Fibroblast of lung (primary cell): Measurements from ENCODE around the gene CTNND2.

ENCODE experiments used
- EZH2 ChIP-seq: IDR thresholded peaks from 2 replicates; pipeline ENCODE4 v1.5.1; 2012; ENCODE audit warnings: low read length, control low read depth, mild to moderate bottlenecking; ENCODE audit errors: missing control alignments
- TF ChIP-seq, protein P1 (sequence below), 2 donors: IDR thresholded peaks in 1 of 2; conservative IDR thresholded peaks in 1 of 2; 1 replicate in 1 of 2; 2 replicates in 1 of 2; pipeline ENCODE4 v1.5.1; 2011 to 2012; ENCODE audit warnings: low read length in 2 of 2, control low read depth in 1 of 2, inconsistent platforms in 1 of 2, low read depth in 1 of 2, mild to moderate bottlenecking in 1 of 2

DNA sequence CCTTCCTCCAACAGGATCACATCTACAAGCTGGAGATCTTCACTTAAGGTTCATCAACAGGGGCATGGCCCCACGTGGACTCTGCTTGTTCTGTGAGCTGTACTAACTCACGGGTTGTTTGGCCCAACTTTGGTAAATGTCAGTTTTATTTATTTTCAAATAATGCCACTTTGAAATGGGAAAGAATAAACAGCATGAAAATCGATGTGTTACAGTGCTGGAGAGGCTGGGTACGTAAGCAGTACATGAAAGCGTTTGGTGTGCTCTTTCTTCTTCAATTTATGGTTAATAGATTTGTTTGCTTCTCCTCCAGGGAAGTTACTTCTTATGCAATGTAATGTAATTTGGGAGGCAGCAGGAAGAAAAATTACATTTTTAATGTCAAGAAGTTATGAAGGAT lies 753.3 kb downstream of the CTNND2 start:
- TF ChIP-seq, protein P1, sequence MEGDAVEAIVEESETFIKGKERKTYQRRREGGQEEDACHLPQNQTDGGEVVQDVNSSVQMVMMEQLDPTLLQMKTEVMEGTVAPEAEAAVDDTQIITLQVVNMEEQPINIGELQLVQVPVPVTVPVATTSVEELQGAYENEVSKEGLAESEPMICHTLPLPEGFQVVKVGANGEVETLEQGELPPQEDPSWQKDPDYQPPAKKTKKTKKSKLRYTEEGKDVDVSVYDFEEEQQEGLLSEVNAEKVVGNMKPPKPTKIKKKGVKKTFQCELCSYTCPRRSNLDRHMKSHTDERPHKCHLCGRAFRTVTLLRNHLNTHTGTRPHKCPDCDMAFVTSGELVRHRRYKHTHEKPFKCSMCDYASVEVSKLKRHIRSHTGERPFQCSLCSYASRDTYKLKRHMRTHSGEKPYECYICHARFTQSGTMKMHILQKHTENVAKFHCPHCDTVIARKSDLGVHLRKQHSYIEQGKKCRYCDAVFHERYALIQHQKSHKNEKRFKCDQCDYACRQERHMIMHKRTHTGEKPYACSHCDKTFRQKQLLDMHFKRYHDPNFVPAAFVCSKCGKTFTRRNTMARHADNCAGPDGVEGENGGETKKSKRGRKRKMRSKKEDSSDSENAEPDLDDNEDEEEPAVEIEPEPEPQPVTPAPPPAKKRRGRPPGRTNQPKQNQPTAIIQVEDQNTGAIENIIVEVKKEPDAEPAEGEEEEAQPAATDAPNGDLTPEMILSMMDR (conservative IDR thresholded peaks at IDR 0.05 in 1 of 2, IDR thresholded peaks at IDR 0.05 in 1 of 2; ENCODE audit: low read depth in 1 of 2, low read length in 2 of 2) = no peak
- no peak for TF ChIP-seq EZH2
